NCI-H446 treated with DMSO at 0.1 percent for 48 hours (cell line): ENCODE data around the gene BMP7.
"Not testable (repeated sequence)": the region's sequence is repeated elsewhere in the genome, so short reads cannot be mapped to it uniquely, and the experiment has no call there.

ENCODE experiments used
- DNase-seq: peaks from one replicate; lab custom pipeline; 2025; lab: John Stamatoyannopoulos, UW

BMP7 gene

GRCh38 chr20:57287901-57288300, 21.5 kb upstream of the BMP7 start:
- DNase-seq: no peak

- no peak for DNase-seq
Observed at GRCh38 chr20:57287007-57287880, 20.8 kb upstream of the BMP7 start.

GRCh38 chr20:57283860-57284259, 17.4 kb upstream of the BMP7 start:
- no peak for DNase-seq

- no peak for DNase-seq
Observed at GRCh38 chr20:57282670-57283361, 16.4 kb upstream of the BMP7 start.

GRCh38 chr20:57281900-57282299, 15.5 kb upstream of the BMP7 start:
- no peak for DNase-seq

GRCh38 chr20:57280221-57280620, 13.8 kb upstream of the BMP7 start:
- DNase-seq: no peak

- not testable (repeated sequence) for DNase-seq
Observed at GRCh38 chr20:57279548-57279947, 13.1 kb upstream of the BMP7 start.

- no peak for DNase-seq
Observed at GRCh38 chr20:57278457-57278856, 12.0 kb upstream of the BMP7 start.

- DNase-seq: no peak
Observed at GRCh38 chr20:57277398-57278105, 11.1 kb upstream of the BMP7 start.

GRCh38 chr20:57276221-57276620, 9.8 kb upstream of the BMP7 start:
- no peak for DNase-seq

GRCh38 chr20:57275813-57276212, 9.4 kb upstream of the BMP7 start:
- no peak for DNase-seq

GRCh38 chr20:57275334-57275733, 8.9 kb upstream of the BMP7 start:
- no peak for DNase-seq

GRCh38 chr20:57274846-57275245, 8.4 kb upstream of the BMP7 start:
- no peak for DNase-seq

- DNase-seq: no peak
Observed at GRCh38 chr20:57274299-57274698, 7.9 kb upstream of the BMP7 start.

GRCh38 chr20:57272883-57273535, 6.6 kb upstream of the BMP7 start:
- no peak for DNase-seq

- DNase-seq: no peak
Observed at GRCh38 chr20:57270204-57270984, 4.0 kb upstream of the BMP7 start.

GRCh38 chr20:57269148-57269984, 2.9 kb upstream of the BMP7 start:
- no peak for DNase-seq

- no peak for DNase-seq
Observed at GRCh38 chr20:57268399-57269076, 2.1 kb upstream of the BMP7 start.

- DNase-seq: no peak
Observed at GRCh38 chr20:57267158-57267821, 849 bp upstream of the BMP7 start.

- DNase-seq: no peak
Observed at GRCh38 chr20:57265997-57266290, 497 bp downstream of the BMP7 start.
